Transverse colon (tissue), 4 donors: ENCODE results near the gene SACM1L. TPM values are rescaled to one million over a fixed set of nuclear protein-coding genes. Genes with fewer than 3 reads are reported as not detected.

Source experiments
- DNase-seq: peaks from one replicate; pipeline ENCODE4 v3.0.0-alpha.2; 2019
- H3K27ac ChIP-seq, 4 donors: fragments of 200-600 bp; sonication (generic); 2 replicates each; pipeline ENCODE4 v1.5.1; 2016 to 2018; ENCODE audit warnings: inconsistent platforms in 4 of 4
- H3K27me3 ChIP-seq: fragments of 200-600 bp; sonication (generic); 2 replicates; pipeline ENCODE4 v1.5.1; 2017; ENCODE audit warnings: inconsistent platforms
- H3K36me3 ChIP-seq, 4 donors: fragments of 200-600 bp; sonication (generic); 2 replicates each; pipeline ENCODE4 v1.5.1; 2017 to 2019; ENCODE audit warnings: inconsistent platforms in 4 of 4
- H3K4me1 ChIP-seq, 4 donors: fragments of 200-600 bp; sonication (generic); 2 replicates each; pipeline ENCODE4 v1.5.1; 2017 to 2020; ENCODE audit warnings: inconsistent platforms in 4 of 4
- H3K4me3 ChIP-seq, 4 donors: fragments of 200-600 bp; sonication (generic); 1 replicate in 1 of 4; 2 replicates in 3 of 4; pipeline versions ENCODE4 v1.5.1 to v1.6.1; 2017 to 2019; ENCODE audit warnings: inconsistent platforms in 4 of 4
- H3K9me3 ChIP-seq, 2 donors: fragments of 200-600 bp; sonication (generic); 2 replicates each; pipeline ENCODE4 v1.5.1; 2017 to 2019; ENCODE audit warnings: inconsistent platforms in 2 of 2
- EP300 ChIP-seq: sonication (generic); formaldehyde crosslinking; IDR thresholded peaks from one replicate; pipeline ENCODE4 v1.6.1; 2017; ENCODE audit warnings: antibody characterized with exemption, low read depth
- POLR2A ChIP-seq: fragments of 450-650 bp; IDR thresholded peaks from one replicate; pipeline ENCODE4 v1.6.1; 2016; ENCODE audit warnings: antibody characterized with exemption, mild to moderate bottlenecking, moderate library complexity
- POLR2AphosphoS5 ChIP-seq, 3 donors: sonication (generic); formaldehyde crosslinking; IDR thresholded peaks; one replicate each; pipeline ENCODE4 v1.6.1; 2016; ENCODE audit warnings: antibody characterized with exemption in 3 of 3
- WGBS, 2 donors: methylation state at CpG; one replicate each; pipeline ENCODE4 v1.1.5; 2018; ENCODE audit warnings: low coverage in 1 of 2; 5-methylcytosine and 5-hydroxymethylcytosine counted together
- in situ Hi-C, 4 donors: fragments of 200-750 bp; cut with MboI; loops; one replicate each; pipeline versions ENCODE4 v1.15.0 to v1.15.1; 2017; ENCODE audit warnings: low sequenced_read_pairs in 3 of 4, low pct_ligation_motif_present in 1 of 4, low pct_unique_long_range_greater_than_20kb in 1 of 4
- intact Hi-C: fragments of 100-400 bp; cut with DNase I; formaldehyde crosslinking; loops from one replicate; pipeline ENCODE4 v1.15.1; 2023; ENCODE audit warnings: low total_unique reads
- total RNA-seq, 4 donors: library from RNA; depleted of rRNA; stranded (reverse); fragments of >200 nt; gene quantifications; one replicate each; pipeline ENCODE4 v1.1.0, GENCODE V29; 2016
- TF ChIP-seq, protein P1 (sequence below), 5 experiments: fragments of 200-600 bp in 3 of 5; fragments of 450-650 bp in 2 of 5; sonication (generic) in 3 of 5; IDR thresholded peaks; 1 replicate in 2 of 5; 2 replicates in 3 of 5; pipeline ENCODE4 v1.5.1; 2016 to 2017; ENCODE audit warnings: antibody characterized with exemption in 5 of 5, inconsistent platforms in 3 of 5, mild to moderate bottlenecking in 2 of 5, moderate library complexity in 1 of 5

SACM1L gene
- total RNA-seq, 4 donors from 2014 or later = 8.6 to 71.9 (median 53.8) TPM

DNA sequence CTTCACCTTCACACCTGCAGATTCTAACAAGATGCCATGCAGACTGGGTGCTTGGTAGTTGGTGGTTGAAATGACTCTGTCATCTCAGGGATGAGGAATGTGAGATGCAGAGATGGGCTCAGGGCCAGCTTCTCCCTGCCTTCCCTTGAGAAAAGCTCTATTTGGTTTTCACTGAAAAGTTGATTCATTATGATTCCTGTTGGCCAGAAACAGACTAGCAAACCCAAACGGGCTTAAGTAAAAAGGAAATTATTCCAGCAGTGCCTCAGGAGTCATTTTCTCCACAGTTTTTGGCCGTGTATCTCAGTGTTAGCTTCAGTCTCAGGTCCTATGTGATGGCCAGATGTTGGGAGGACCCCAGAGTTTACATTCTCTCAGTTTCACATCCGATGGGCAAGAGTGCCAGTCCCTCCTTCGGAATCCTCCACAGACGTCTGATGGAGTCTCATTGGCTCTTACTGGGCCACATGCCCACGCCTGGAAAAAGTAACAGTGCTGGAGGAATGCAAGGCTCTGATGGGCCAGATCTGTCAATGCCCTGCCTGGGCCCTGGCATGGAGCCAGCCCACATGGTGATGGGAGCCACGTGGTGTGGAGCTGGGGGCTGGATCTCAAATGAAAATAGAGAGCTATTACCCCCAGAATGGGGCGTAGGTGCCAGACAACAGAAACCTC lies 22.3 kb upstream of the SACM1L start:
- no peaks in the 10 kb centered on the region for H3K27me3 ChIP-seq
- WGBS, 2 donors = 50 to 62% methylated on average over 2 to 8 of the region's 8 CpGs
- TF ChIP-seq POLR2A = no peak
- no peak for TF ChIP-seq EP300
- in situ Hi-C loops = loop anchor here (10.0 to 25.0 kb wide), 3 partner anchors 152 to 630 kb away; partner anchors contain the start of gene CLEC3B (in 4 of the 4)
- H3K4me3 ChIP-seq = no peak overlapping the region
- H3K9me3 ChIP-seq = no peaks in the 10 kb centered on the region
- intact Hi-C loops = no loop called here
- H3K4me1 ChIP-seq = peaks cover 7 to 25% (median 14%) of the 10 kb centered on the region in 4 donors
- peak overlapping the region; percentile 19 to 52 (median 40) for H3K27ac ChIP-seq
- H3K36me3 ChIP-seq = peaks cover 0 to 13% (median 5%) of the 10 kb centered on the region in 4 donors
- no peak for DNase-seq

DNA sequence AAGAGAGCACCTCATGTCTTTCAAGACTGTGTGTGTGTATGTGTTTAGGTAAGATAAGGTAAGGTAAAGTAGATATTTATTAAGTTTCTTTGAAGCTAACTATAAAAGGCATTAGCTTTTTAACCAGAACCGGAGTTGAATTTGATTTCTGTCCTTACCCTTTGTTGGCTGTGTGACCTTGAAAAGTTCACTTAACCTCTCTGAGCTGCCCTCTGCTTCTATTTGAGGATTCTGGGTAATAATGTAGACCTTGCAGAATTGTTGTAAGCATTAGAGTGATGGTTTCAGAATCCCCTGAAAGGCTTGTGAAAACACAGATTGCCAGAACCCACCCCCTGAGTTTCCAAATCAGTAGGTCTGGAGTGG lies 21.6 kb upstream of the SACM1L start:
- in situ Hi-C loops = loop anchor here (10.0 to 25.0 kb wide), 3 partner anchors 153 to 630 kb away; partner anchors contain the start of gene CLEC3B (in 4 of the 4)
- 71 to 76% methylated on average over 1 of the region's 1 CpG for WGBS, 2 donors
- Histone ChIP-seq H3K4me3 (no peak overlapping the region), H3K4me1 (peaks cover 7 to 25% (median 14%) of the 10 kb centered on the region in 4 donors), H3K27me3 (no peaks in the 10 kb centered on the region), H3K27ac (peak overlapping the region; percentile 19 to 52 (median 40)), H3K36me3 (peaks cover 0 to 19% (median 5%) of the 10 kb centered on the region in 4 donors), H3K9me3 (no peaks in the 10 kb centered on the region)
- TF ChIP-seq POLR2AphosphoS5 (IDR thresholded peaks at IDR 0.05) (no peak), EP300 (no peak), POLR2A (no peak)
- TF ChIP-seq, protein P1, sequence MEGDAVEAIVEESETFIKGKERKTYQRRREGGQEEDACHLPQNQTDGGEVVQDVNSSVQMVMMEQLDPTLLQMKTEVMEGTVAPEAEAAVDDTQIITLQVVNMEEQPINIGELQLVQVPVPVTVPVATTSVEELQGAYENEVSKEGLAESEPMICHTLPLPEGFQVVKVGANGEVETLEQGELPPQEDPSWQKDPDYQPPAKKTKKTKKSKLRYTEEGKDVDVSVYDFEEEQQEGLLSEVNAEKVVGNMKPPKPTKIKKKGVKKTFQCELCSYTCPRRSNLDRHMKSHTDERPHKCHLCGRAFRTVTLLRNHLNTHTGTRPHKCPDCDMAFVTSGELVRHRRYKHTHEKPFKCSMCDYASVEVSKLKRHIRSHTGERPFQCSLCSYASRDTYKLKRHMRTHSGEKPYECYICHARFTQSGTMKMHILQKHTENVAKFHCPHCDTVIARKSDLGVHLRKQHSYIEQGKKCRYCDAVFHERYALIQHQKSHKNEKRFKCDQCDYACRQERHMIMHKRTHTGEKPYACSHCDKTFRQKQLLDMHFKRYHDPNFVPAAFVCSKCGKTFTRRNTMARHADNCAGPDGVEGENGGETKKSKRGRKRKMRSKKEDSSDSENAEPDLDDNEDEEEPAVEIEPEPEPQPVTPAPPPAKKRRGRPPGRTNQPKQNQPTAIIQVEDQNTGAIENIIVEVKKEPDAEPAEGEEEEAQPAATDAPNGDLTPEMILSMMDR (IDR thresholded peaks at IDR 0.05) = no peak
- DNase-seq = no peak
- intact Hi-C loops = no loop called here

DNA sequence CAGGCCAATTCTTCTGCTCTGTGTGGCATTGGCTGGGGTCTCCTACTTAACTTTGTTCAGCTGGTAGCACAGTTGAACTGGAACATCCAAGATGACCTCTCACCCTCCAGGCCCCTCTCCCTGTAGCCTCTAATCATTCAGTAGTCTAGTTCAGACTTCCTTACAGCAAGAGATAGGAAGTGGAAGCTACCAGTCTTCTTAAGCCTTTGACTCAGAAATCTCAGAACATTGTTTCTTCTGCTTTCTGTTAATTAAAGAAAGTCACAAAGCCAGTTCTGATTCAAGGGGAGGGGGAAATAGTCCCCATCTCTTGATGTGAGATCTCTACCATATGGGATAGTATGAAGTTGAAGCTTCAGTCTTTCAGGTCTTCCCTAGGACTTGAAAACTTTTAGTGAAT lies 18.8 kb upstream of the SACM1L start:
- H3K4me1 ChIP-seq = peaks cover 4 to 13% (median 10%) of the 10 kb centered on the region in 4 donors
- intact Hi-C loops (no loop called here), in situ Hi-C loops (loop anchor here (25.0 kb wide), 2 partner anchors 458 to 633 kb away; partner anchors contain the start of gene CLEC3B (in 4 of the 4))
- no peak for DNase-seq
- H3K9me3 ChIP-seq = no peaks in the 10 kb centered on the region
- peak overlapping the region in 1 of 4 donors; percentile 2 for H3K27ac ChIP-seq
- no peak for TF ChIP-seq EP300
- TF ChIP-seq, protein P1 (IDR thresholded peaks at IDR 0.05) = no peak
- no peaks in the 10 kb centered on the region for H3K27me3 ChIP-seq
- peaks cover 0 to 26% (median 8%) of the 10 kb centered on the region in 4 donors for H3K36me3 ChIP-seq
- H3K4me3 ChIP-seq = no peak overlapping the region

DNA sequence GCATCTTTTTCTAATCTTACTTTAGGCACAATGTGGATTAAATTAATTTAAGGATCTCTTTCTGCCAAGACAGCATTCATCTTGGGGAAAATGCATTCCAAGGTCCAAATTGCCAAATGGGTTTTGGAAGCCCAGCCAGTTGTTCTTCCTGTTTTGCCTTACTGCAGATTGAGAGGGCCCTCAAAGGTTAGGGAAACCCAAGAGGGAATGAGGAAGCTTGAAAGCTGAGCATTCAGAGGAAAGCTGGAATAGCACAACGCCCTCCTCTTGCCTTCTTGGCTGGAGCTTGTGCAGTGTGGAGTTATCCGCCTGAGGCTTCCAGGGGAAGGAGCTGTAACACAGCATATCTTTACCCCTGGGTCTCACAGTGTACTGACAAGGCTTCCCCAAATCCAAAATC lies 18.2 kb upstream of the SACM1L start:
- H3K9me3 ChIP-seq = no peaks in the 10 kb centered on the region
- peak overlapping the region in 1 of 4 donors; percentile 2 for H3K27ac ChIP-seq
- peaks cover 0 to 26% (median 8%) of the 10 kb centered on the region in 4 donors for H3K36me3 ChIP-seq
- H3K4me1 ChIP-seq = peaks cover 0 to 13% (median 10%) of the 10 kb centered on the region in 4 donors
- H3K27me3 ChIP-seq = no peaks in the 10 kb centered on the region
- intact Hi-C loops = no loop called here
- in situ Hi-C loops = loop anchor here (25.0 kb wide), 2 partner anchors 459 to 634 kb away; partner anchors contain the start of gene CLEC3B (in 4 of the 4)
- H3K4me3 ChIP-seq = no peak overlapping the region
- WGBS, 2 donors = 77 to 80% methylated on average over 1 to 2 of the region's 2 CpGs
- DNase-seq = no peak
- TF ChIP-seq, protein P1 (IDR thresholded peaks at IDR 0.05) = no peak
- TF ChIP-seq EP300 = no peak
- TF ChIP-seq POLR2AphosphoS5 (IDR thresholded peaks at IDR 0.05) = no peak
- no peak for TF ChIP-seq POLR2A
